Glomerular visceral epithelial cell (primary cell): ENCODE measurements around the gene TRIM69.
"Not testable (repeated sequence)": the region's sequence is repeated elsewhere in the genome, so short reads cannot be mapped to it uniquely, and the experiment has no call there.

Experiments used
- DNase-seq: peaks from one replicate; pipeline ENCODE4 v3.0.0-alpha.2; 2016; ENCODE audit errors: extremely low spot score

Gene TRIM69, protein sequence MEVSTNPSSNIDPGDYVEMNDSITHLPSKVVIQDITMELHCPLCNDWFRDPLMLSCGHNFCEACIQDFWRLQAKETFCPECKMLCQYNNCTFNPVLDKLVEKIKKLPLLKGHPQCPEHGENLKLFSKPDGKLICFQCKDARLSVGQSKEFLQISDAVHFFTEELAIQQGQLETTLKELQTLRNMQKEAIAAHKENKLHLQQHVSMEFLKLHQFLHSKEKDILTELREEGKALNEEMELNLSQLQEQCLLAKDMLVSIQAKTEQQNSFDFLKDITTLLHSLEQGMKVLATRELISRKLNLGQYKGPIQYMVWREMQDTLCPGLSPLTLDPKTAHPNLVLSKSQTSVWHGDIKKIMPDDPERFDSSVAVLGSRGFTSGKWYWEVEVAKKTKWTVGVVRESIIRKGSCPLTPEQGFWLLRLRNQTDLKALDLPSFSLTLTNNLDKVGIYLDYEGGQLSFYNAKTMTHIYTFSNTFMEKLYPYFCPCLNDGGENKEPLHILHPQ

DNA sequence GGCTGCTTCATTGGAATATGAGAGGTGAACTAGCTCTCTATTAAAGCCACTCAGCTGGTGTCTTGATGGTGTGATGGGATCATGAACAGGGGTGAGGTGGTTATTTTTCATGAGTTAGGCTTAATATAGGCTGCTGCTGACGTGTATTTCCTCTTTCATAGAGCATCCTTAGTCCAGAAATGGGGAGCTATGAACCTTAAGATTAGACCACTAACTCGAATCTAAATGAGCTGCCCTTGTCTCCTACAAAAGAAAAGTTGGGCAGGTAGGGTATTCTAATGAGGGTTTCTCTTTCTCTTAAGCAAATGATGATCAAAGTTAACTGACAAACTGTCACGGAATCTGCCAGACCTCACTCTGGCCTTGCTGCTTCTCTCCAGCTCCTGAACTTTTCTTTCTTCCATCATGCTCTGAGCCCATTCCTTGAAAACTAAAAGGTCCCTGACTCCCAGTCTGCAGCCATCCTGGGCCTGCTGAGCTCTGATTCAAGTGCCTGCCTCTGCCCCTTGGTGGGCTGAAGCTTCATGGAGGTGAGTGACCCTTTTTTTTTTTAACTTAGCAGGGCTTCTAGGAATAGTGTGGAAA is at the start of gene TRIM69:
Gene TRIM69, plus strand, starts transcription at position 348 of the 585 bp plus-strand sequence. Its CDS starts 177 bp downstream, at position 525.
- DNase-seq, result no peak

DNA sequence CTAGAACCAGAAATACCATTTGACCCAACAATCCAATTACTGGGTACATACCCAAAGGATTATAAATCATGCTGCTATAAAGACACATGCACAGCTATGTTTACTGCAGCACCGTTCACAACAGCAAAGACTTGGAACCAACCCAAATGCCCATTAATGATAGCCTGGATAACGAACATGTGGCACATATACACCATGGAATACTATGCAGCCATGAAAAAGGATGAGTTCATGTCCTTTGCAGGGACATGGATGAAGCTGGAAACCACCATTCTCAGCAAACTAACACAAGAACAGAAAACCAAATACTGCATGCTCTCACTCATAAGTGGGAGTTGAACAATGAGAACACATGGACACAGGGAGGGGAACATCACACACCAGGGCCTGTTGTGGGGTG is 47.0 kb upstream of the TRIM69 start:
- DNase-seq, result not testable (repeated sequence)

DNA sequence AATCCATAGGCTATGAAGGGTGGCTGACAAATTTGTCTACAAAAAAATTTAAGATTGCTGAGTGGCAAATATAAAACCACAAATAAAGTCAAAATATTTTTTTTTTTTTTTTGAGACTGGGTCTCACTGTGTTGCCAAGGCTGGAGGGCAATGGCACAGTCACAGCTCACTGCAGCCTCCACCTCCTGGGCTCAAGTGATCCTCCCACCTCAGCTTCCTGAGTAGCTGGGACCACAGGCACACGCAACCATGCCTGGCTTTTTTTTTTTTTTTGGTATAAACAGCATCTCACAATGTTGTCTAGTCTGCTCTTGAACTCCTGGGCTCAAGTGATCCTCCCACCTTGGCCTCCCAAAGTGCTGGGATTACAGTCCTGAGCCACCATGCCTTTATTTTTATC is 46.1 kb upstream of the TRIM69 start:
- not testable (repeated sequence) for DNase-seq

DNA sequence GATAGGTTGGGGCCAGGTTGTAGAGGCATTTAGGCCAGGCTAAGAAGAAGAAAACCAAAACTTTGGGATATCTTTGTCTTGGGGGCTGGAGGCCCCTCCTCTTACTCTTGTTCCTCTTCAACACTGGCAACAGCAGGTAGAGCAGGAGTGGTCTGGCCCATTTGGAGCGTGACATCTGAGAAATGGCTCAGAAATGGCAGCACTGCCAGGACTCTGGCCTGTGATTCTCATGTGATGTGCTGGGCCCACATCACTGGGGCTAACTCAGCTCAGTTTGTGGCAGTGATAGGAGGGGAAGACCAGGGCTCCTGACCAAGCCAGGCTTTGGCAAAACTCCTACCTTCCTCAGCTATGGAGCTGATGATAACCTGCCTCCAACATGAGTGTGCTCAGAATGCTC is 43.7 kb upstream of the TRIM69 start:
- DNase-seq, result no peak

DNA sequence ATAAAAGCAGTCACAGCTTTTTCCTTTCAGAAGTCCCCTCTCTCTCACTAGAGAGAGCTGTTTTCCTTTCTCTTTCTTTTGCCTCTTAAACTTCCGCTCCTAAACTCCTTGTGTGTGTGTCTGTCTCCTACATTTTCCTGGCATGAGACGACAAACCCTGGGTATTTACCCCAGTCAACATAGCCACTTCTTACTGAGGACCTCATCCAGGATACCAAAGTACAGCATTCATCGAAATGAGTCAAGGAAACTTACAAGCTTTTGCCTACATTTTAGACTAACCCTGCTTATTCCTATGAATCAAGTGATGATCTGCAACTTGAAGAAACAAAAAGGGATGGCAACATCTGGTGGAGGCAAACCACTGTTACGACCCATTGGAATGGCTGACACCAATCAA is 41.9 kb upstream of the TRIM69 start:
- DNase-seq, result no peak

DNA sequence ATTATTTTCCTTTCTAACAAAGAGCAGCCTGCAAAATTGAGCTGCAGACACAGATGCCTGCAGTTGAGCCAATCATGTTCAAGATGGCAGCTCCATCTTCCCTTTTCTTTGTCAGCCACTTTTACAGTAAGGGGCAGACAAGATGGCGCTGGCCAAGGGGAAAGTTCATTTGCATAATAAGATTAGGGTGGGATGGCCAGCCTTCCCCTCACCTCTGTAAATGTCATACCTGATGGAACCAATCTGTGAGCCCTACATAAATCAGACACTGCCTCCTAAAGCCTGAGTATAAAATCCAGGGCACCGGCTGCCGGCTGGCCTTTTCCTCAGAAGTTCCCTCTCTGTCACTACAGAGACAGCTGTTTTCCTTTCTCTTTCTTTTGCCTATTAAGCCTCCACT is 41.0 kb upstream of the TRIM69 start:
- DNase-seq, result no peak

DNA sequence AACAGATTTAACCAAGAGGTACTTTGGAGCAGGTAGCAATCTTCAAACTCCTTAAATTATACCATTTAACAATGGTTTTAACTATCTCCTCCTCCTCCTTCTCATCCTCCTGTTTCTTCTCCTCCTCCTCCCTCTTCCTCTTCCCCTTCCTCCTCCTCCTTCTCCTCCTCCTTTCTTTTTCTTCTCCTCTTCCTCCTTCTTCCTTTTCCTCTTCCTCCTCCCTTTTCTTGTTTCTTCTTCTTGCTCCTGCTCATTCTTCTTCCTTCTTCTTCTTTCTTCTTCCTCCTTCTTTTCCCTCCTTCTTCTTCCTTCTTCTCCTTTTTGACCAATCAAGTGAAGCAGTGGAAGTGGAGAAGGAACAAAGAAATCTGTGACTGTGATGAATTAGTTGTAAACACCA is 39.3 kb upstream of the TRIM69 start:
- no peak for DNase-seq

DNA sequence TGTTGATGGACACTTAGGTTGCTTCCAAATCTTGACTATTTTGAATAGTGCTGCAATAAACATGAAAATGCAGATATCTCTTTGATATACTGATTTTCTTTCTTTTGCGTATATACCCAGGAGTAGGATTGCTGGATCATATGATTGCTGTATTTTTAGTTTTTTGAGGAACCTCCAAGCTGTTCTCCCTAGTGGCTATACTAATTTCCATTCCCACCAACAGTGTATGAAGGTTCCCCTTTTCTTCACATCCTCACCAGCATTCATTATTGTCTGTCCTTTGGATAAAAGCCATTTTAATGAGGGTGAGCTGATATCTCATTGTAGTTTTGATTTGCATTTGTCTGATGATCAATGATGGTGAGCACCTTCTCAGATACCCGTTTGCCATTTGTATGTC is 37.7 kb upstream of the TRIM69 start:
- no peak for DNase-seq

DNA sequence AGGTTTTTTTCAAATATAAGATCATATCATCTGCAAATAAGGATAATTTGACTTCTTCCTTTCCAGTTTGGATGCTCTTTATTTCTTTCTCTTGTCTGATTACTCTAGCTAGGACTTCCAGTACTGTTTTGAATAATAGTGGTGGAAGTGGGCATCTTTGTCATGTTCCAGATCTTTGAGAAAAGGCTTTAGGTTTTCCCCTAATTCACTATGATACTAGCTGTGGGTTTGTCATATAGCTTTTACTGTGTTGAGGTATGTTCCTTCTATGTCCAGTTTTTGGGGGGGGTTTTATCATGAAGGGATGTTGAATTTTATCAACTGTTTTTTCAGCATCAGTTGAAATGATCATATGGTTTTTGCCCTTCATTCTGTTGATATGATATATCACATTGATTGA is 35.7 kb upstream of the TRIM69 start:
- not testable (repeated sequence) for DNase-seq

DNA sequence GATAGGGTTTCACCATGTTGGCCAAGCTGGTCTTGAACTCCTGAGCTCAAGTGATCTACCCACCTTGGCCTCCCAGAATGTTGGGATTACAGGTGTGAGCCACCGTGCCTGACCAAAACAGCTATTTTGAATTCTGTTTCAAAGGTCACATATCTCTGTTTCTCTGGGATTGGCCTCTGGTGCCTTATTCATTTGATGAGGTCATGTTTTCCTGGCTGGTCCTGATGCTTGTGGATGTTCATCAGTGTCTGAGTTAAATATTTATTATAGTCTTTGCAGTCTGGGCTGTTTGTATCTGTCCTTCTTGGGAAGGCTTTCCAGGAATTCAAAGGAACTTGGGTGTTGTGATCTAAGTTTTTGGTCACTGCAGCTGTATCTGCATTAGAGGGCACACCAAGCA is 30.3 kb upstream of the TRIM69 start:
- DNase-seq, result no peak

DNA sequence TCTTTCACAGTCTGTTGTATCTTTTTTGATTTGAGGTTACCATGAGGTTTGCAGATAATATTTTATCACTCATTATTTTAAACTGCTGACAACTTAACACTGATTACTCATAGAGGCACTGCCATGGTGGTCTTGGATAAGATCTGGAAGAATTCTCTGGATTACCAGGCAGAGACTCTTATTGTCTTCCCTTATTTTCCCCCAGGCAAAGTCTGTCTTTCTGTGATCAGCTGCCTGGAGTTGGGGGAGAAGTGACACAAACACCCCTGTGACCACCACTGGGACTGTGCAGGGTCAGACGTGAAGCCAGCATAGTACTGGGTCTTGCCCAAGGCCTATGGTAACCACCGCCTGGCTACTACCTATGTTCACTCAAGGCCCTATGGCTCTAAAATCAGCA is 29.9 kb upstream of the TRIM69 start:
- DNase-seq, result no peak

DNA sequence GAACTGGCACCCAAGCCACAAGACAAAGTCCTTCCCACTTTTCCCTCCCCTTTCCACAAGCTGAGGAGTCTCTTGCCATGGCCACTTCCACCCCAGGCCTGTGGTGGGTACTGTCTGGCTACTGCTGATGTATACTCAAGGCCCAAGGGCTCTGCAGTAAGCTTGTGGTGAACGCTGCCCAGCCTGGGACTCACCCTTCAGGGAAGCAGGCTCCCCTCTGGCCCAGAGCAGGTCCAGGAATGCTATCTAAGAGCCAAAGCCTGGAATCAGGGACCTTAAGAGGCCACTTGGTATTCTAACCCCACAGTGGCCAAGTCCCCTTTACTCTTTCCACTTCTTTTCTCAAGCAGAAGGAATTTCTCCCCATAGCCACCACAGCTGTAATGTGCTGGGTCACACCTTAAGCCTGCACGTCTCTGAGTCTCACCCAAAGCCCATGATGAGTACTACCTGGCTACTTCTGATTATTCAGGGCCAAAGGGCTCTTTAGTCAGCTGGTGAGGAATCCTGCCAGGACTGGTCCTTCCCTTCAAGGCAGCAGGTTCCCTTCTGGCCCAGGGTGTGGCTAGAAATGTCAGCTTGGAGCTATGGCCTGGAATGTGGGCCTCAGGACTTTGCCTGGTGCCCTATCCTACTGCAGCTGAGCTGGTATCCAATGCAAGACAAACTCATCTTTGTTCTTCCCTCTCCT is 29.2 kb upstream of the TRIM69 start:
- no peak for DNase-seq

DNA sequence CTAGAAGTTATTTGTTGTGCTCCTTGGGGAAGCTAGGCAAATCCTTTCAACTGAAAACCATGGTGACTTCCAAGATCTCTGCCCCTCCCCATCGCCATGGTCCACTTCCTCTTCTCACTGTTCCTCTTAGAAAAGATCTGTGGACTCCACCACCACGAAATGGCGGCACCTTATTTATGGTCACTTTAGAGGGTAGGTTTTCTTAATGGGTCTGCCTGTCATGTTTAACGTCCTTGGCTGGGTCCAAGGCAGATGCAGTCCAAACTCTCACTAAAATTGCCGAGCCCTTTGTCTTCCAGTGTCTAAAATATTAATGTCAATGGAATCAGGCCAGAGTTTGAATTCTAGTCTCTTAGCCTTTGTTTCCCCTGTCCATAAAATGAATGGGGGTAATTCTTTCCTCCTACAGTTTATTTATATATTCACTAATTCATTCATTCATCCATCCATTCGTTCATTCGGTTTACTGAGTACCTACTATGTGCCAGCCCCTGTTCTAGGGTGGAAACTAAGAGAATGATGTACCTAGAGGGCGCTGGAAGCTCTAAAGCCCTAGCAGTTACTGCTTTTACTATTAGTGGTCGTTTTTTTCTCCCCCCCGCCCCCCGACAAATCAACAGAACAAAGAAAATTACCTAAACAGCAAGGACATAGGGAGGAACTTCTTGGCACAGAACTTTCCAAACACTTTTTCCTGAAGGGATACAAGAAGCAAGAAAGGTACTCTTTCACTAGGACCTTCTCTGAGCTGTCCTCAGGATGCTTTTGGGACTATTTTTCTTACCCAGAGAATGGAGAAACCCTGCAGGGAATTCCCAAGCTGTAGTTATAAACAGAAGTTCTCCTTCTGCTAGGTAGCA is 25.9 kb upstream of the TRIM69 start:
- peak; percentile 32 for DNase-seq

DNA sequence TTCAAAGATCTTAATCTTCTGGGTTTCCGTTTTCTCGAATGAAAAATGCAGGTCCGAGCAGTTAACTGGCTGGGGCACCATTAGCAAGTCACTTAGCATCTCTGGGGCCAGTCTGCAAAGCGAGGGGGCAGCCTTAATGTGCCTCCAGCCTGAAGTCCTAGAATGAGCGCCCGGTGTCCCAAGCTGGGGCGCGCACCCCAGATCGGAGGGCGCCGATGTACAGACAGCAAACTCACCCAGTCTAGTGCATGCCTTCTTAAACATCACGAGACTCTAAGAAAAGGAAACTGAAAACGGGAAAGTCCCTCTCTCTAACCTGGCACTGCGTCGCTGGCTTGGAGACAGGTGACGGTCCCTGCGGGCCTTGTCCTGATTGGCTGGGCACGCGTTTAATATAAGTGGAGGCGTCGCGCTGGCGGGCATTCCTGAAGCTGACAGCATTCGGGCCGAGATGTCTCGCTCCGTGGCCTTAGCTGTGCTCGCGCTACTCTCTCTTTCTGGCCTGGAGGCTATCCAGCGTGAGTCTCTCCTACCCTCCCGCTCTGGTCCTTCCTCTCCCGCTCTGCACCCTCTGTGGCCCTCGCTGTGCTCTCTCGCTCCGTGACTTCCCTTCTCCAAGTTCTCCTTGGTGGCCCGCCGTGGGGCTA is 25.1 kb upstream of the TRIM69 start, which contains the start of the genes B2M and PATL2:
Gene B2M, plus strand, starts transcription at position 422 of the 647 bp plus-strand sequence. Its CDS starts 30 bp downstream, at position 452.
Gene PATL2, minus strand, starts transcription at position 228 of the 647 bp plus-strand sequence. CDS start 34,833 bp downstream, outside the sequence.
- DNase-seq, result peak; percentile 97

DNA sequence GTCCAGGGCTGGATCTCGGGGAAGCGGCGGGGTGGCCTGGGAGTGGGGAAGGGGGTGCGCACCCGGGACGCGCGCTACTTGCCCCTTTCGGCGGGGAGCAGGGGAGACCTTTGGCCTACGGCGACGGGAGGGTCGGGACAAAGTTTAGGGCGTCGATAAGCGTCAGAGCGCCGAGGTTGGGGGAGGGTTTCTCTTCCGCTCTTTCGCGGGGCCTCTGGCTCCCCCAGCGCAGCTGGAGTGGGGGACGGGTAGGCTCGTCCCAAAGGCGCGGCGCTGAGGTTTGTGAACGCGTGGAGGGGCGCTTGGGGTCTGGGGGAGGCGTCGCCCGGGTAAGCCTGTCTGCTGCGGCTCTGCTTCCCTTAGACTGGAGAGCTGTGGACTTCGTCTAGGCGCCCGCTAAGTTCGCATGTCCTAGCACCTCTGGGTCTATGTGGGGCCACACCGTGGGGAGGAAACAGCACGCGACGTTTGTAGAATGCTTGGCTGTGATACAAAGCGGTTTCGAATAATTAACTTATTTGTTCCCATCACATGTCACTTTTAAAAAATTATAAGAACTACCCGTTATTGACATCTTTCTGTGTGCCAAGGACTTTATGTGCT is 24.5 kb upstream of the TRIM69 start:
- peak; percentile 38 for DNase-seq

DNA sequence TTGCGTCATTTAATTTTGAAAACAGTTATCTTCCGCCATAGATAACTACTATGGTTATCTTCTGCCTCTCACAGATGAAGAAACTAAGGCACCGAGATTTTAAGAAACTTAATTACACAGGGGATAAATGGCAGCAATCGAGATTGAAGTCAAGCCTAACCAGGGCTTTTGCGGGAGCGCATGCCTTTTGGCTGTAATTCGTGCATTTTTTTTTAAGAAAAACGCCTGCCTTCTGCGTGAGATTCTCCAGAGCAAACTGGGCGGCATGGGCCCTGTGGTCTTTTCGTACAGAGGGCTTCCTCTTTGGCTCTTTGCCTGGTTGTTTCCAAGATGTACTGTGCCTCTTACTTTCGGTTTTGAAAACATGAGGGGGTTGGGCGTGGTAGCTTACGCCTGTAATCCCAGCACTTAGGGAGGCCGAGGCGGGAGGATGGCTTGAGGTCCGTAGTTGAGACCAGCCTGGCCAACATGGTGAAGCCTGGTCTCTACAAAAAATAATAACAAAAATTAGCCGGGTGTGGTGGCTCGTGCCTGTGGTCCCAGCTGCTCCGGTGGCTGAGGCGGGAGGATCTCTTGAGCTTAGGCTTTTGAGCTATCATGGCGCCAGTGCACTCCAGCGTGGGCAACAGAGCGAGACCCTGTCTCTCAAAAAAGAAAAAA is 23.9 kb upstream of the TRIM69 start:
- DNase-seq, result peak; percentile 83

DNA sequence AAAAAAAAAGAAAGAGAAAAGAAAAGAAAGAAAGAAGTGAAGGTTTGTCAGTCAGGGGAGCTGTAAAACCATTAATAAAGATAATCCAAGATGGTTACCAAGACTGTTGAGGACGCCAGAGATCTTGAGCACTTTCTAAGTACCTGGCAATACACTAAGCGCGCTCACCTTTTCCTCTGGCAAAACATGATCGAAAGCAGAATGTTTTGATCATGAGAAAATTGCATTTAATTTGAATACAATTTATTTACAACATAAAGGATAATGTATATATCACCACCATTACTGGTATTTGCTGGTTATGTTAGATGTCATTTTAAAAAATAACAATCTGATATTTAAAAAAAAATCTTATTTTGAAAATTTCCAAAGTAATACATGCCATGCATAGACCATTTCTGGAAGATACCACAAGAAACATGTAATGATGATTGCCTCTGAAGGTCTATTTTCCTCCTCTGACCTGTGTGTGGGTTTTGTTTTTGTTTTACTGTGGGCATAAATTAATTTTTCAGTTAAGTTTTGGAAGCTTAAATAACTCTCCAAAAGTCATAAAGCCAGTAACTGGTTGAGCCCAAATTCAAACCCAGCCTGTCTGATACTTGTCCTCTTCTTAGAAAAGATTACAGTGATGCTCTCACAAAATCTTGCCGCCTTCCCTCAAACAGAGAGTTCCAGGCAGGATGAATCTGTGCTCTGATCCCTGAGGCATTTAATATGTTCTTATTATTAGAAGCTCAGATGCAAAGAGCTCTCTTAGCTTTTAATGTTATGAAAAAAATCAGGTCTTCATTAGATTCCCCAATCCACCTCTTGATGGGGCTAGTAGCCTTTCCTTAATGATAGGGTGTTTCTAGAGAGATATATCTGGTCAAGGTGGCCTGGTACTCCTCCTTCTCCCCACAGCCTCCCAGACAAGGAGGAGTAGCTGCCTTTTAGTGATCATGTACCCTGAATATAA is 23.0 kb upstream of the TRIM69 start:
- peak; percentile 46 for DNase-seq

DNA sequence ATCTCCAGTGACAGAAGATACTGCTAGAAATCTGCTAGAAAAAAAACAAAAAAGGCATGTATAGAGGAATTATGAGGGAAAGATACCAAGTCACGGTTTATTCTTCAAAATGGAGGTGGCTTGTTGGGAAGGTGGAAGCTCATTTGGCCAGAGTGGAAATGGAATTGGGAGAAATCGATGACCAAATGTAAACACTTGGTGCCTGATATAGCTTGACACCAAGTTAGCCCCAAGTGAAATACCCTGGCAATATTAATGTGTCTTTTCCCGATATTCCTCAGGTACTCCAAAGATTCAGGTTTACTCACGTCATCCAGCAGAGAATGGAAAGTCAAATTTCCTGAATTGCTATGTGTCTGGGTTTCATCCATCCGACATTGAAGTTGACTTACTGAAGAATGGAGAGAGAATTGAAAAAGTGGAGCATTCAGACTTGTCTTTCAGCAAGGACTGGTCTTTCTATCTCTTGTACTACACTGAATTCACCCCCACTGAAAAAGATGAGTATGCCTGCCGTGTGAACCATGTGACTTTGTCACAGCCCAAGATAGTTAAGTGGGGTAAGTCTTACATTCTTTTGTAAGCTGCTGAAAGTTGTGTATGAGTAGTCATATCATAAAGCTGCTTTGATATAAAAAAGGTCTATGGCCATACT is 21.1 kb upstream of the TRIM69 start:
- no peak for DNase-seq
